HepG2 (cell line): ENCODE measurements around the gene ZNF821. TPM values are rescaled to one million over a fixed set of nuclear protein-coding genes. Genes with fewer than 3 reads are reported as not detected.

Source experiments
- ATAC-seq: fragments of 200-7000 bp; cut with Tn5 transposase; 3 replicates; pipeline ENCODE4 v1.9.1; 2020; ENCODE audit warnings: mild to moderate bottlenecking, moderate library complexity
- Bru-seq: library from RNA; stranded (reverse); fragments of 400-500 nt; gene quantifications from one replicate; lab custom pipeline; 2021; lab: Mats Ljungman, UMichigan
- BruChase-seq, 2 experiments: library from RNA; stranded (reverse); fragments of 400-500 nt; gene quantifications; one replicate each; lab custom pipeline; 2021; lab: Mats Ljungman, UMichigan
- BruUV-seq: library from RNA; stranded (reverse); fragments of 400-500 nt; replicated peaks from 2 replicates; lab custom pipeline; 2021; lab: Mats Ljungman, UMichigan
- CTCF ChIA-PET: fragments of 300-600 bp; formaldehyde crosslinking; extraction: SDS; loops from one replicate; lab custom pipeline; 2021; ENCODE audit warnings: low total read pairs, inconsistent platforms, low intra/inter-chr PET ratio; lab: Yijun Ruan, JAX
- POLR2A ChIA-PET: fragments of 350-600 bp; sonication (Branson Sonifier 250); formaldehyde crosslinking; loops from one replicate; lab custom pipeline; 2020; ENCODE audit warnings: antibody characterized with exemption, inconsistent platforms; lab: Yijun Ruan, JAX
- DNase-seq: peaks from one replicate; pipeline ENCODE4 v3.0.0-alpha.2; 2015; ENCODE audit warnings: low spot score
- FAIRE-seq: peaks from 3 replicates; lab custom pipeline; 2011; peaks lifted over from hg19 to GRCh38; lab: Jason Lieb, UNC
- H2AFZ ChIP-seq: one replicate; pipeline ENCODE4 v1.6.1; 2011; ENCODE audit warnings: low read length, inconsistent platforms
- H3K27ac ChIP-seq: fragments of 300-600 bp; 3 replicates; pipeline ENCODE4 v1.8.0; 2011; ENCODE audit warnings: mixed run types, mild to moderate bottlenecking, mixed read lengths, low read length, inconsistent platforms; ENCODE audit not compliant: insufficient read depth; ENCODE audit errors: extremely low read length
- H3K27me3 ChIP-seq, 2 experiments: fragments of 200-600 bp in 1 of 2; 2 replicates in 1 of 2; 3 replicates in 1 of 2; pipeline versions ENCODE4 v1.6.0 to v1.8.0; 2011; ENCODE audit warnings: low read length in 2 of 2, mild to moderate bottlenecking in 2 of 2, moderate library complexity in 2 of 2, inconsistent platforms in 1 of 2; ENCODE audit not compliant: insufficient read depth in 2 of 2, control insufficient read depth in 1 of 2
- H3K36me3 ChIP-seq, 2 experiments: fragments of 200-600 bp in 1 of 2; replicated peaks in 1 of 2; 2 replicates in 1 of 2; 3 replicates in 1 of 2; pipeline versions ENCODE4 v1.5.1 to v1.8.0; 2011; ENCODE audit warnings: low read length in 2 of 2, inconsistent platforms in 1 of 2; ENCODE audit not compliant: insufficient read depth in 2 of 2, control insufficient read depth in 1 of 2
- H3K4me1 ChIP-seq: 2 replicates; pipeline ENCODE4 v1.5.1; 2012; ENCODE audit warnings: low read length, inconsistent platforms; ENCODE audit not compliant: insufficient read depth
- H3K4me2 ChIP-seq: 2 replicates; pipeline ENCODE4 v1.6.0; 2011; ENCODE audit warnings: low read depth, low read length, inconsistent platforms
- H3K4me3 ChIP-seq, 3 experiments: fragments of 200-600 bp in 1 of 3; sonication (generic), shearing (Covaris generic) in 1 of 3; replicated peaks in 1 of 3; 2 replicates each; pipeline ENCODE4 v1.5.1; 2011 to 2016; ENCODE audit warnings: low read length in 3 of 3, inconsistent platforms in 2 of 3, low read depth in 2 of 3, mild to moderate bottlenecking in 2 of 3, control low read depth in 1 of 3, mixed read lengths in 1 of 3; ENCODE audit not compliant: insufficient read depth in 1 of 3
- H3K79me2 ChIP-seq: one replicate; pipeline ENCODE4 v1.6.1; 2011; ENCODE audit warnings: low read length, inconsistent platforms; ENCODE audit not compliant: insufficient read depth
- H3K9ac ChIP-seq: 2 replicates; pipeline ENCODE4 v1.6.0; 2011; ENCODE audit warnings: mild to moderate bottlenecking, low read depth, low read length, inconsistent platforms; ENCODE audit not compliant: insufficient read depth
- H3K9me3 ChIP-seq: 2 replicates; pipeline ENCODE4 v1.5.1; 2012; ENCODE audit warnings: mild to moderate bottlenecking, low read length
- H4K20me1 ChIP-seq: 2 replicates; pipeline ENCODE4 v1.6.0; 2011; ENCODE audit warnings: inconsistent platforms, mild to moderate bottlenecking, low read length, moderate library complexity; ENCODE audit not compliant: insufficient read depth
- ATF3 ChIP-seq: sonication (generic); formaldehyde crosslinking; IDR thresholded peaks from 2 replicates; pipeline ENCODE4 v1.4.0; 2020; ENCODE audit warnings: missing genetic modification reagents
- CENPT ChIP-seq: sonication (generic); formaldehyde crosslinking; IDR thresholded peaks from 2 replicates; pipeline ENCODE4 v1.8.0; 2022; ENCODE audit warnings: low read depth, mild to moderate bottlenecking, moderate library complexity, missing genetic modification reagents
- DNMT1 ChIP-seq: sonication (generic); formaldehyde crosslinking; IDR thresholded peaks from 2 replicates; pipeline ENCODE4 v1.5.1; 2020; ENCODE audit warnings: mild to moderate bottlenecking, missing genetic modification reagents
- ISL2 ChIP-seq: sonication (generic); formaldehyde crosslinking; IDR thresholded peaks from 2 replicates; pipeline ENCODE4 v1.5.0; 2020; ENCODE audit warnings: missing genetic modification reagents
- PITX1 ChIP-seq: sonication (generic); formaldehyde crosslinking; IDR thresholded peaks from 2 replicates; pipeline ENCODE4 v1.5.1; 2020; ENCODE audit warnings: mild to moderate bottlenecking, missing genetic modification reagents
- POGZ ChIP-seq: sonication (generic); formaldehyde crosslinking; IDR thresholded peaks from 2 replicates; pipeline ENCODE4 v1.4.0; 2020; ENCODE audit warnings: mild to moderate bottlenecking, missing genetic modification reagents
- SP4 ChIP-seq: sonication (generic); formaldehyde crosslinking; IDR thresholded peaks from 2 replicates; pipeline ENCODE4 v1.8.1; 2023; ENCODE audit warnings: mild to moderate bottlenecking, missing genetic modification reagents
- TBX2 ChIP-seq: sonication (generic); formaldehyde crosslinking; IDR thresholded peaks from 2 replicates; pipeline ENCODE4 v1.5.0; 2020; ENCODE audit warnings: missing genetic modification reagents, mild to moderate bottlenecking, borderline replicate concordance
- UBTF ChIP-seq: sonication (generic); formaldehyde crosslinking; IDR thresholded peaks from 2 replicates; pipeline ENCODE4 v1.4.0; 2020; ENCODE audit warnings: mild to moderate bottlenecking, missing genetic modification reagents
- ZNF446 ChIP-seq: sonication (generic); formaldehyde crosslinking; IDR thresholded peaks from 2 replicates; pipeline ENCODE4 v1.5.0; 2020; ENCODE audit warnings: mild to moderate bottlenecking, missing genetic modification reagents
- ZNF530 ChIP-seq: sonication (generic); formaldehyde crosslinking; IDR thresholded peaks from 2 replicates; pipeline ENCODE4 v1.5.0; 2020; ENCODE audit warnings: low read depth, mild to moderate bottlenecking, missing genetic modification reagents
- ZNF567 ChIP-seq: sonication (generic); formaldehyde crosslinking; IDR thresholded peaks from 2 replicates; pipeline ENCODE4 v1.8.1; 2023; ENCODE audit warnings: mild to moderate bottlenecking, missing genetic modification reagents, borderline replicate concordance
- ZNF703 ChIP-seq: sonication (generic); formaldehyde crosslinking; IDR thresholded peaks from 2 replicates; pipeline ENCODE4 v1.5.1; 2020; ENCODE audit warnings: missing genetic modification reagents, mild to moderate bottlenecking, moderate library complexity, borderline replicate concordance
- whole genome bisulfite sequencing: methylation state at CpG from one replicate; pipeline ENCODE4 v1.1.6; 2017; ENCODE audit warnings: low lambda C conversion rate; 5-methylcytosine and 5-hydroxymethylcytosine counted together
- in situ Hi-C: cut with HindIII; loops from 2 replicates; pipeline ENCODE4 v1.10.0; 2017; ENCODE audit warnings: low pct_unique_long_range_greater_than_20kb; ENCODE audit not compliant: extremely low pct_ligation_motif_present
- intact Hi-C: fragments of 100-400 bp; cut with micrococcal nuclease; formaldehyde crosslinking; loops from one replicate; pipeline ENCODE4 v1.10.0; 2022; ENCODE audit not compliant: unreplicated experiment
- long read RNA-seq, 2 experiments: library from RNA in 1 of 2; library from polyadenylated mRNA in 1 of 2; stranded (forward) in 1 of 2; unstranded in 1 of 2; transcript quantifications; one replicate each; pipeline ENCODE4 v2.0.0, GENCODE V29; 2019 to 2022
- polyA minus RNA-seq, 3 experiments: library from RNA; depleted of rRNA, polyadenylated mRNA; stranded (reverse); fragments of >200 nt; gene quantifications; 2 replicates each; pipeline ENCODE4 v1.2.3, GENCODE V29; 2011; ENCODE audit warnings: low replicate concordance in 1 of 3
- polyA plus RNA-seq, 8 experiments: library from polyadenylated mRNA; depleted of rRNA in 3 of 8; stranded (reverse) in 7 of 8; unstranded in 1 of 8; fragments of >200 nt; fragmentation: Illumina TruSeq in 4 of 8; extraction: Trizol in 4 of 8; gene quantifications; 2 replicates each; pipeline versions ENCODE4 v1.2.1 to v1.2.3, GENCODE V29; 2011 to 2016; ENCODE audit warnings: low read depth in 4 of 8, missing spikeins in 1 of 8, mixed read lengths in 1 of 8; ENCODE audit not compliant: insufficient read depth in 1 of 8
- total RNA-seq, 5 experiments: library from RNA; depleted of rRNA; stranded (reverse); fragments of >200 nt; fragmentation: Illumina TruSeq; extraction: Trizol; gene quantifications; 2 replicates each; pipeline ENCODE4 v1.2.3, GENCODE V29; 2016; ENCODE audit warnings: low read depth in 1 of 5

ZNF821 gene, protein sequence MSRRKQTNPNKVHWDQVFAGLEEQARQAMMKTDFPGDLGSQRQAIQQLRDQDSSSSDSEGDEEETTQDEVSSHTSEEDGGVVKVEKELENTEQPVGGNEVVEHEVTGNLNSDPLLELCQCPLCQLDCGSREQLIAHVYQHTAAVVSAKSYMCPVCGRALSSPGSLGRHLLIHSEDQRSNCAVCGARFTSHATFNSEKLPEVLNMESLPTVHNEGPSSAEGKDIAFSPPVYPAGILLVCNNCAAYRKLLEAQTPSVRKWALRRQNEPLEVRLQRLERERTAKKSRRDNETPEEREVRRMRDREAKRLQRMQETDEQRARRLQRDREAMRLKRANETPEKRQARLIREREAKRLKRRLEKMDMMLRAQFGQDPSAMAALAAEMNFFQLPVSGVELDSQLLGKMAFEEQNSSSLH
- total RNA-seq (2016; rRNA removed; fragmentation: Illumina TruSeq; extraction: Trizol) = 6.0 and 7.0 TPM in 2 replicates
- total RNA-seq (2016; cell fraction: cytosol; rRNA removed; fragmentation: Illumina TruSeq; extraction: Trizol; ENCODE audit: low read depth) = 4.9 and 5.9 TPM in 2 replicates
- 6.5 and 7.8 TPM in 2 replicates for total RNA-seq (2016; cell fraction: insoluble cytoplasmic fraction; rRNA removed; fragmentation: Illumina TruSeq; extraction: Trizol)
- total RNA-seq (2016; cell fraction: membrane; rRNA removed; fragmentation: Illumina TruSeq; extraction: Trizol) = 9.7 and 9.9 TPM in 2 replicates
- total RNA-seq (2016; cell fraction: nucleus; rRNA removed; fragmentation: Illumina TruSeq; extraction: Trizol) = 5.0 and 7.0 TPM in 2 replicates
- 8.2 and 9.1 TPM in 2 replicates for polyA plus RNA-seq (2011; rRNA removed)
- 7.8 and 7.9 TPM in 2 replicates for polyA plus RNA-seq (2011; cell fraction: cytosol; rRNA removed)
- 13.1 and 13.6 TPM in 2 replicates for polyA plus RNA-seq (2011; cell fraction: nucleus; rRNA removed)
- 4.8 and 7.2 TPM in 2 replicates for polyA plus RNA-seq (2012)
- polyA plus RNA-seq (2016; cell fraction: cytosol; fragmentation: Illumina TruSeq; extraction: Trizol; ENCODE audit: low read depth) = 3.0 and 3.2 TPM in 2 replicates
- 5.8 and 7.3 TPM in 2 replicates for polyA plus RNA-seq (2016; cell fraction: insoluble cytoplasmic fraction; fragmentation: Illumina TruSeq; extraction: Trizol; ENCODE audit: low read depth)
- 4.2 and 6.2 TPM in 2 replicates for polyA plus RNA-seq (2016; cell fraction: membrane; fragmentation: Illumina TruSeq; extraction: Trizol; ENCODE audit: low read depth)
- 7.5 and 8.7 TPM in 2 replicates for polyA plus RNA-seq (2016; cell fraction: nucleus; fragmentation: Illumina TruSeq; extraction: Trizol; ENCODE audit: insufficient read depth, low read depth)
- polyA minus RNA-seq (2011; rRNA and poly(A)+ RNA removed; ENCODE audit: low replicate concordance) = 4.7 and 11.8 TPM in 2 replicates
- 5.3 and 5.9 TPM in 2 replicates for polyA minus RNA-seq (2011; cell fraction: cytosol; rRNA and poly(A)+ RNA removed)
- 9.3 and 11.5 TPM in 2 replicates for polyA minus RNA-seq (2011; cell fraction: nucleus; rRNA and poly(A)+ RNA removed)
- Bru-seq, nascent RNA = percentile 60 among the genes with signal in this experiment
- percentile 48 among the genes with signal in this experiment for BruChase-seq, experiment 1, labeled RNA remaining after a 6-hour chase
- percentile 50 among the genes with signal in this experiment for BruChase-seq, experiment 2, labeled RNA remaining after a 2-hour chase
- long read RNA-seq, experiment 1, partial matches to known transcripts = 0 of 9 reads
- long read RNA-seq, experiment 1, other reads (novel, unspliced or antisense) = 7 of 9 reads
- long read RNA-seq, experiment 2, partial matches to known transcripts = 0 of 19 reads
- long read RNA-seq, experiment 2, other reads (novel, unspliced or antisense) = 19 of 19 reads

DNA sequence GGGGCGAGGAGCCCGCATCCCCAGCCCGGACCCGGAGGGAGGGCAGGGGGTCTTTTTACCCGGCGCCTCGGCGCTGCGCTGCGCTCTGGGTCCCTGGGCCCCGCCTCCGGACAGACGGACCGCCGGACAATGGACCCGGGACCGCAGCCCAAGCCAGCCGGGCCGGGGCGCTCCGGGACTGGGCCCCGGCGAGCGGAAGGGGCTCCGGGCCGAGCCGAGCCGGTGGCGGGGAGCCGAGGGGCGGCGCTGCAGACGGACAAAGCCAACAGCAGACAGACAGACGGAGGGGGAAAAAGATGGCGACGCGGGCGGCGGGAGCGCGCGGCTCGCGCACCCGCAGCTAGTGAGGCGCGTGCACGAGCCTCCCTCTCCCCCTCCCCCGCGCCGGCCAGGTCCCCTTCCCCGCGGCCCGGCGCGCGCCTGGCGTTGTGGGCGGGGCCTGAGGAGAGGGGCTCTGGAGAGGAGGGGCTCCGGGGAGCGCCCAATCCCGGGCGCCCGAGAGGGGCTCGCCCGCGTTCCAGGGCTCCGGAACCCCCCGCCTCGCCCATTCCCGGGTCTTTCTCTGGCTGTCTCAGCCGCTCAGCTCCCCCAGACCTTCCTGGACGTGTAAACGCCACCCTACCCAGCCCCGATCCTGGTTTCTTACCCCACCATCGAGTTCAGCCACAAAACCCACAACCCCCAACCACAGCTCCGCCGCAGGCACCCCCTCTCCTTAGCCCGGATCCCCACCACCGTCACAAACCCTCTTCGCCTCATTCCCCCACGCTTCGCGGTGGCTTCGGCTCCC lies at the start of gene ZNF821:
Gene ZNF821 (minus strand): TSS at position 334 of the 790 bp plus-strand sequence. CDS start 4,236 bp downstream, outside the sequence.
- no TSS peak for BruUV-seq
- Histone ChIP-seq H3K4me3 (peak within 1 kb of the TSS; percentile 77 to 99 (median 95)), H3K27me3 (no peaks in the 10 kb centered on the region), H3K27ac (peak within 1 kb of the TSS; percentile 73), H3K4me1 (peaks cover 28% of the 10 kb centered on the region), H3K4me2 (peak within 1 kb of the TSS; percentile 88), H2AFZ (peak within 1 kb of the TSS; percentile 59), H3K79me2 (no peaks in the 10 kb centered on the region), H3K9ac (peak within 1 kb of the TSS; percentile 81), H3K9me3 (no peaks in the 10 kb centered on the region), H3K36me3 (peaks cover 0 to 1% of the 10 kb centered on the region in 2 experiments; a peak in 1 of 5 replicates), H4K20me1 (no peaks in the 10 kb centered on the region)
- DNase-seq = peak; percentile 66
- 2% methylated on average over 37 of the region's 85 CpGs for WGBS
- ChIA-PET CTCF (interaction anchor here (1.1 to 1.3 kb wide), 2 partner anchors 12 to 78 kb away, joined by 3 read pairs; no protein-coding TSS in a partner anchor), POLR2A (interaction anchor here (0.8 to 3.6 kb wide), 7 partner anchors 8 to 213 kb away, joined by 3 to 59 read pairs (median 4); partner anchors contain the start of genes AP1G1 and IST1)
- FAIRE-seq = no peak
- intact Hi-C loops = loop anchor here (1.0 to 2.0 kb wide), 2 partner anchors 75 to 77 kb away; partner anchors contain the start of gene AP1G1
- peak; percentile 85 for ATAC-seq
- in situ Hi-C loops = no loop called here
- TF ChIP-seq ZNF567 (CRISPR knock-in tag) = 0 out of 2 replicates have a peak, but pooled peaks have one; percentile 47
- TF ChIP-seq ATF3 (CRISPR knock-in tag) = no peak
- no peak for TF ChIP-seq SP4 (CRISPR knock-in tag)
- TF ChIP-seq POGZ (CRISPR knock-in tag) = no peak
- TF ChIP-seq ISL2 = peak; percentile 27; the same call in 1 of the 2 replicates
- no peak for TF ChIP-seq ZNF446 (CRISPR knock-in tag)
- peak; percentile 63; the same call in 1 of the 2 replicates for TF ChIP-seq DNMT1 (CRISPR knock-in tag)
- TF ChIP-seq CENPT (CRISPR knock-in tag) = 0 out of 2 replicates have a peak, but pooled peaks have one; percentile 18
- peak; percentile 27; the same call in 1 of the 2 replicates for TF ChIP-seq TBX2 (CRISPR knock-in tag)
- TF ChIP-seq UBTF (CRISPR knock-in tag) = peak; percentile 61
- no peak for TF ChIP-seq ZNF703 (CRISPR knock-in tag)
- TF ChIP-seq ZNF530 (CRISPR knock-in tag) = no peak
- no peak for TF ChIP-seq PITX1 (CRISPR knock-in tag)
